ENCODE data around the gene RNF19B.
A peak's percentile ranks its signal among the peaks of the same experiment; 100 is the strongest.

Gene RNF19B

DNA sequence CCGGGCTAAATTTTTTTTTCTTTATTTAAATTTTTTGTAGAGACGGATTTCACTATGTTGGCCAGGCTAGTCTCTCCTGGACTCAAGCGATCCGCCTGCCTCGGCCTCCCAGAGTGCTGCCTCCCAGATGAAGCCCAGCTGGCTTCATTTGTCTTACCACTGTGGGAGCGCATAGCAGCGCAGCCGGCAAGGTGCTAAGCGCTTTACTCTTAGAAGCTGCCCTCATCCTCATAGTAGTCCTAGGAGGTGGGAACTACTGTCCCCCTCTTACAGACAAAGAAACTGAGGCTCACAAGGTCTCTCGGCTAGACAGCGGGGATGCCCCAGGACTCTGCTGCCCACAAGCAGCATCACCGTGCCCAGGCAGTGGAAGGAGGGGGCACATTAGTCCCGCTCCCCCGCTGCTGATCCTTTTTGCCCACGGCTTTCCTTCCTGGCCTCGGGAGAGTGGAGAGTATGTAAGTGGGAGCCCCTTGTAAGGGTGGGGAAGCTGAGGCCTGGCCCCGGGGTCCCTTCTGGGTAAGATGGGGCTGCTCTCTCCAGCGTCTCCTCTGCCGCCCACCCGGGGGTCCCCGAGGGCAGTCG, 64.1 kb downstream of the RNF19B start:
- no peak for DNase-seq

GRCh38 chr1:32899586-32900296, 64.9 kb downstream of the RNF19B start:
- DNase-seq, result no peak

DNA sequence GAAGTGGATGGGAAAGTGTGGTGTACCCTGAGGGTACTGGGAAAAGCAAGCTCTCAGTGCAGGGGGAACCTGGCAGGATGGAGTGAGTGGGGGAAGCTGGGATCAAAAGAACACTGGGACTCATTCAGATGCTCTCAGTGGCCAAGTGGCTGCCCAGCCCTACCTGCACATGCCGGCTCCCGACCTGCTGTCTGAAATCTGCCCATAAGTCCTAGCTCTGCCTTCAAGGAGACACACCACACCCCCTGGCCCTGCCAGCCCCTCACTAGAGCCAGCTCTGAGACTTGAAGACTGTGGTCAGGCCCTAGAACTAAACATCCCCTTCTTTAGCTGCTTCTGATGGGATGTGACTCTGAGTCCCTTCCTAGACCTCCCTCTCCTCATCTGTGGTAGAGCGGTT, 65.7 kb downstream of the RNF19B start:
- no peak for DNase-seq

DNA sequence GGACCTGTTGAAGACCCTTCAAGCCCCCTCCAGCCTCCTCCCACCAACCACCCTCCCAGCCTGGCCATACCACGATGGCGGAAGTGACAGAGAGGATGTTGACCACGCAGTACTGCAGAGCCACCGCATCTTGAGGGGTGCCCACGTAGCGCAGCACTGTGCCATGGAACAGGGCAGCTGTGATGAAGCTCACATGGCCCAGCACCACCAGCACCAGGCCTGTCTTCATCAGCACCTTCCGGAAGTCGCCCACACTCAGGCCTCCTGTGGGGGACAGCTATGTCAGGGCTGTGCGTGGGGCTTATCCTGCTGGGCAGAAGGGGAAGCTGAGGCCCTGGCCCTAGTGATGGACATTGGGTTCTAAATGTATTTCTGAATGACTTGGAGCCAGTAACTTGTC, 66.6 kb downstream of the RNF19B start:
- no peak for DNase-seq

DNA sequence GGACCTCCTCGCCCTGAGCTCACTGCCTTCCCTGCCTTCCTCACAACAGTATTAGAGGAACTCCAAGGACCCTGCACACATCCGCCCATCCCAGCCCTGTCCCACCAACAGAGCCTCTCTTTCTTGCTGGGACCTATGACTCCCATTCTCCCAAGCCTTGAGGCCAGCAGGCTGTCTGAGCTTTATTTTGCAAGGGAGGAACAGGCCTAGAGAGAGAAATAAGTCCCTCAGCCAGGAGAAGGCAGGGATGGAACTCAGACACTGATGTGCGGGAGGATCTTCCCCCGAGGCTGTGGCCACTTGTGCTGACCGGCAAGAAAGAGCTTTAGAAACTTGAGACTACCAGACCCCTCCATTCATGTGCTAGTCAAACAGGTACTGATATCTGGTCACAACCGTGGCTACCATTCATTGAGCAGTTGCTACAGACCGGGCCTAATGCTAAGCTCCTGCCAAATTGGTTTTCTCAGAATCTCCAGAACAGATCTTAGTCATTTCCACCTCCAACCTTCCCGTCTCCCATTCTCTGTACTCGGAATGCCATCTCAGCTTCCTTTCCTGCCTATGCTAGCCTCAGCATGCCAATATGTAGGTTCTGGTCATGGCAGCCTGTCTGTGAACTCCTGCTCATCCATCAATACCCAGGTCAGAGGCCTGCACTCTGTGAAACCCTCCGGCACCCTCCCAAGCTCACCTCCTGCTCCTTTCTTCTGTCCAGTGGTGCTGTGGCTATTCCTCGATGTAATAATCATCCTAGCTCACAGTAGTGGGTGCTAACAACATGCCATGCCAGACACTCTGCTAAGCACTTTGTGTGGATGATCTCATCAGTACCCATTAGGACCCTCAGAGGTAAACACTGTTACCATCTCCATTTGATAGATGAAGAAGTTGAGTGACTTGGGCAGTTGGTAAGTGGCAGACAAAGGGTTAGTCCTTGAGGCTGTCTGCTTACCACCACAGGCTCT, 67.2 kb downstream of the RNF19B start:
- no peak for DNase-seq

GRCh38 chr1:32896451-32896850, 68.2 kb downstream of the RNF19B start:
- DNase-seq, result no peak

DNA sequence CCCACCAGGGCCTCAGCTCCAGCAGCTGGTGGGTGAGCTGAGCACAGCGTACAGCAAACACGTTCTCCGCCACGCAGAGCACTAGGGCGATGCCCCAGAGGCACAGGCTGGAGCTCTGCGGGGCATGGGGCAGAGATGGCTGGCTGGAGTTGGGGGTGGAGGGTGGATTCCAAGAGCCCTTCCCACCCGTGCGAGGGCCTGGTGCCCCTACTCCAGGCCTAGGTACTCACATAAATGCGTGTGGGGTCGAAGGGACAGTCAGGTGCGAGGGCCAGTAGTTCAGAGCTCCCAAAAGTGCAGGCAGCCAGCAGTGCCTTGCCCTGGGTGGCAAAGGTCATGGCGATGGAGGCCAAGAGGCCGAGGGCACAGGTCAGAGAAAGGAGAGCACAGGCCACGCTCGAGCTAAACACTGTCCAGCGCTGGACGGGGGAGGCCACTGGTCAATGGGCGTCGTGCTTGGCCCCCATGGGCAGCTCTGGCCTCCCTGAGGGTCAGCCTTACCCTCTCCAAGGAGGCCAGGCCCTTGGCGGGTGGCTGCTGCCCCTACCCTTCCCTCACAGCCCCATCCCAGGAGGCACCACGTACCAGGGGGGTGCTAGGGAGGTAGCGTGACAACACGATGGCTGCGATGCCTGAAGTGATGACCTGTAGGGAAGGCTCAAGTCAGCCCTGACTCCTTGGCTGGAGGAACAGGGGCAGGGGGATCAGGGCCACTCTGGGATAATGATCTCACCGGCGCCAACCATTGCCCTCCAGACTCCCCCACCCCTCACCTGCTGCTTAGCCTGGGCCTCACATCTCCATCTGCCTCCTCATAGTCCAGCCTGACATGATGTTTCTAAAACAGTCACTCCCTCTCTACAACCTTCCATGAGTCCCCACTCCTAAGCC, 69.0 kb downstream of the RNF19B start:
- DNase-seq, result no peak

- DNase-seq, result no peak
Observed at GRCh38 chr1:32894681-32895080, 69.9 kb downstream of the RNF19B start.

DNA sequence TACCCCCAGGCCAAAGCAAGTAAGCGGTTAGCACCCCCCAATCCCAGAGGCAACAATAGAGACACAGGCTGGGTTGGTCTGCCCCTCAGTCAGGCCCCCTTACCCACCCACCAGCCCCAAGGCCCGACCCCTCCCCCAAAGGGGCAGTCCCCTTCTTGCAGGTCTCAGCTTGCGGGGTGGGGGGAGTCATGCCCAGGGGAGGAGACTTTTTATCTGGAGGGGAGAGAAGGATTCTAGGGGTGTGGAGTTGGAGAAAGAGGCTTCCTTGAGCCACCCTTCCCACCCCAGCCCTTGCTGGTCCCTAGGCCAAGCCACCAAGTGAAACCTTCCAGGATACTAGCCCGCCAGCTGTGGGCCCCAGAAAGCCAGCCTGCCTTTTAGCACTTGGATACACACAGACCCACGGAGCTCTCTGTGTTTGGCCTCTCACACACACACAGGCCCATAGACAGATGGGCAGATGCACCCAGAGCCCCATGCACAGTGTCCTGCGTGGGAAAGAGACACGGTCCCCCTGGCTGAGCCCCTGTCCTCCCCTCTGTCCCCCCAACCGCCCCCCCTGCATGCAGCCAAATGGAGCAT, 70.5 kb downstream of the RNF19B start:
- no peak for DNase-seq

GRCh38 chr1:32893198-32894018, 71.2 kb downstream of the RNF19B start:
- no peak for DNase-seq

DNA sequence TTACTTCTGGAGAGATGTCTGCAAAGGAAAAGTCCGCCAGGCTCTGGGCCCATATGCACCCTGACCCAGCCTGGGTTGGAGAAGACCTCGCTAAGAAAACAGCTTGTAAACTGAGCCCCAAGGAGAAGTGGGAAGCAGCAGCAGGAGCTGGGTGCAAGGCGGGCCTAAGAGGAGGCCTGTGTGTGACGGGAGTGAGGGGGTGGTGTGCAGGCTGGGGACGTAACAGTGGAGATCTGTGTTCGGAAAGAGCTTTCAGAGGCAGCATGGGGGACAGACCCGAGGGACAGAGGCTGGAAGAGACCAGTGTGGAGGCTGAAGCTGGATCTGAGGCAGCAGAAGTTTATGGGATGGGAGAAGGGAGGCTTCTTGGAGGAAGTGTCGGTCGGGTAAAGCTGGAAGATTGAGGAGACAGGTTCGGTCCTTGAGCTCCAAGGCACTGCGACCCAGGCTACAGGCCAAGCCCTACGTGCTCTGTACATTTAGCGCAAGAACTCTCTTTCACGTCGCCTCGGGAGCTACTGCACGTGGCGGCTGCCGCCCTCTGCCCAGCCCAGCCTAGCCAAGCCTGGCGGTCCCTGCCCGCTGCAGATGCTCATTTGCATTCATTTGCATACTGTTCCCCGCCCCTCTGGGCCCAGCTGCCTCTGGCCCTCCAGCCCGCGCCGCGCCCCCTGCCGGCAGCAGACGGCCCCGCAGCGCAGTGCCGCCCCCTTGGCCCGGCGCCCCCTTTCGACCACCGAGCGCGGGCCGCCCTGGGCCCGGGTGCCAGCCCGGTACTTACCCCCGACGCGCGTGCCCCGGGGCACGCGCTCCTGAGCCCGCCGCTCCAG, 72.0 kb downstream of the RNF19B start:
- DNase-seq, result peak in 2 of 5 experiments; percentile 23 to 46

GRCh38 chr1:32891630-32892029, 73.0 kb downstream of the RNF19B start:
- DNase-seq, result no peak

DNA sequence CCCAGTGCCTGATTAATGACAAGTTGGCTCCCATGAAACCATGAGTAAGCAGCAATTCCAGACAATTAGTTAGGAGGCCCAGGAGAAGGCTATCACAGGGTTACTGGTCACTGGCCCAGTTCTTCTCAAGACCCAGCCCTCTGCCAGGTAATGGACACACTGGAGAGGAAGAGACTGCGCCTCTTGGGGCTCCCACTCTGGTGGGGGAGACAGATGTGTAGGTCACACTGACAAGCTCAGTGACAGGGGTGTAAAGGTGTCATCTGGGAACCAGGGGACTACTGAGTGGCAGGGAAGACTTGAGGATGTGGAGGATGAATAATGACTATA, 73.4 kb downstream of the RNF19B start:
- DNase-seq, result no peak

GRCh38 chr1:32890516-32891240, 73.9 kb downstream of the RNF19B start:
- no peak for DNase-seq

DNA sequence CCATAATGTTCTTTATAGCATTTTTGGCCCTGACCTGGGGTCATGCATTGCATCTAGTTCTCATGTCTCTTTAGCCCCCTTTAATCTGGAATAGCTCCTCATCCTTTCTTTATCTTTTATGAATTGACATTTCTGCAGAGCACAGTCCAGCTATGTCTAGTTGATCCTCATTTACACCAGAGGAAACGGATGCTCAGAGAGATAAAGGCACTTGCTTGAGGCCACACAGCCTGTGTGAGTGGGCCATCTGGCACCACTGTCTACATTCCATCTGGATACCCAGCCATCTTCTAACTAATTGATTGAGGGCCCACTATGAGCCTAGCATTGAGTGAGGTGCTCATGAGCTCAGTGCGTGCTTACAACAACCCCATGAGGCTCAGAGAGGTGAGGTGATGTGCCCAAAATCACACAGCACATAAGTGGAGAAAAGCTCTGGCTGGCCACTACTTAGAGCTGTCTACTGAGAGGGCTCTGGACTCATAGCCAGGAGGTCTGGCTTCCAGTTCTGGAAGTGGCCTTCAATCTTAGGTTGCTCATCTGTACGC, 74.8 kb downstream of the RNF19B start:
- no peak for DNase-seq

GRCh38 chr1:32888677-32889420, 75.8 kb downstream of the RNF19B start:
- DNase-seq, result no peak

- DNase-seq, result no peak
Observed at GRCh38 chr1:32888134-32888533, 76.5 kb downstream of the RNF19B start.

- no peak for DNase-seq
Observed at GRCh38 chr1:32887623-32888022, 77.0 kb downstream of the RNF19B start.

Measured in T-helper 2 cell (primary cell).